H1 (cell line): ENCODE data around the gene HIBCH. TPM values are rescaled to one million over a fixed set of nuclear protein-coding genes. Genes with fewer than 3 reads are reported as not detected.

ENCODE experiments used
- CTCF ChIA-PET: fragments of 300-600 bp; sonication (Branson Sonifier 250); formaldehyde crosslinking; loops from one replicate; lab custom pipeline; 2021; ENCODE audit not compliant: partially characterized antibody; lab: Charles Lee
- POLR2A ChIA-PET: fragments of 300-600 bp; sonication (Branson Sonifier 250); formaldehyde crosslinking; loops from one replicate; lab custom pipeline; 2021; ENCODE audit warnings: inconsistent platforms; ENCODE audit not compliant: partially characterized antibody; lab: Charles Lee
- DNase-seq, 2 experiments: peaks; one replicate each; pipeline versions ENCODE4 v3.0.0 to v3.0.0-alpha.2; 2010 to 2022; ENCODE audit warnings: low spot score in 2 of 2, low read depth in 1 of 2, mixed read lengths in 1 of 2
- FAIRE-seq: peaks from 2 replicates; lab custom pipeline; 2011; peaks lifted over from hg19 to GRCh38; lab: Jason Lieb, UNC
- H2AFZ ChIP-seq: 2 replicates; pipeline ENCODE4 v1.8.1; 2012; ENCODE audit warnings: low read length, inconsistent platforms
- H2AK5ac ChIP-seq: 2 replicates; pipeline ENCODE4 v1.6.1; 2013; ENCODE audit warnings: low read depth, low read length
- H2BK120ac ChIP-seq: replicated peaks from 2 replicates; pipeline ENCODE3; 2013; ENCODE audit warnings: low read depth, low read length, inconsistent platforms
- H2BK12ac ChIP-seq: 2 replicates; pipeline ENCODE4 v1.6.1; 2013; ENCODE audit warnings: low read depth, low read length
- H2BK15ac ChIP-seq: 2 replicates; pipeline ENCODE4 v1.6.1; 2013; ENCODE audit warnings: low read length
- H2BK20ac ChIP-seq: 2 replicates; pipeline ENCODE4 v1.6.1; 2013; ENCODE audit warnings: low read length
- H2BK5ac ChIP-seq: 2 replicates; pipeline ENCODE4 v1.6.1; 2013; ENCODE audit warnings: low read depth, low read length
- H3K14ac ChIP-seq: 2 replicates; pipeline ENCODE4 v1.6.1; 2013; ENCODE audit warnings: inconsistent platforms; ENCODE audit not compliant: insufficient read length
- H3K18ac ChIP-seq: 2 replicates; pipeline ENCODE4 v1.6.1; 2013; ENCODE audit warnings: low read length; ENCODE audit errors: extremely low read depth
- H3K23ac ChIP-seq: 2 replicates; pipeline ENCODE4 v1.6.1; 2013; ENCODE audit warnings: inconsistent platforms; ENCODE audit not compliant: insufficient read length
- H3K23me2 ChIP-seq: 2 replicates; pipeline ENCODE4 v1.6.1; 2013; ENCODE audit warnings: low read depth, low read length
- H3K27ac ChIP-seq: 2 replicates; pipeline ENCODE4 v1.6.1; 2011; ENCODE audit warnings: low read depth, low read length, inconsistent platforms
- H3K27me3 ChIP-seq, 4 experiments: replicated peaks in 1 of 4; 1 replicate in 1 of 4; 2 replicates in 3 of 4; pipeline versions ENCODE4 v1.6.1 to v1.8.1; 2011 to 2013; ENCODE audit warnings: low read length in 3 of 4, mild to moderate bottlenecking in 3 of 4, inconsistent platforms in 2 of 4, mixed read lengths in 2 of 4, moderate library complexity in 1 of 4; ENCODE audit not compliant: control insufficient read depth in 3 of 4, insufficient read depth in 3 of 4; ENCODE audit errors: extremely low read depth in 1 of 4
- H3K36me3 ChIP-seq, 4 experiments: 2 replicates each; pipeline versions ENCODE4 v1.6.1 to v1.8.1; 2011 to 2013; ENCODE audit warnings: mild to moderate bottlenecking in 4 of 4, low read length in 3 of 4, moderate library complexity in 2 of 4, control low read depth in 1 of 4, inconsistent platforms in 1 of 4; ENCODE audit not compliant: insufficient read depth in 4 of 4, control insufficient read depth in 2 of 4
- H3K4ac ChIP-seq: replicated peaks from 2 replicates; pipeline ENCODE3; 2013; ENCODE audit warnings: low read length, low read depth, mixed read lengths, inconsistent platforms; ENCODE audit not compliant: insufficient read length
- H3K4me1 ChIP-seq, 4 experiments: replicated peaks in 1 of 4; 1 replicate in 1 of 4; 2 replicates in 3 of 4; pipeline versions ENCODE4 v1.6.1 to v1.8.1; 2011 to 2013; ENCODE audit warnings: low read length in 3 of 4, inconsistent platforms in 2 of 4, mixed read lengths in 1 of 4; ENCODE audit not compliant: insufficient read depth in 4 of 4, control insufficient read depth in 3 of 4
- H3K4me2 ChIP-seq, 2 experiments: 2 replicates each; pipeline versions ENCODE4 v1.6.1 to v1.8.1; 2011 to 2013; ENCODE audit warnings: low read depth in 2 of 2, low read length in 2 of 2, control low read depth in 1 of 2, inconsistent platforms in 1 of 2, mild to moderate bottlenecking in 1 of 2; ENCODE audit not compliant: insufficient read depth in 1 of 2
- H3K4me3 ChIP-seq, 4 experiments: fragments of 200-600, 300-600 bp in 1 of 4; sonication (generic), shearing (Covaris generic), sonication (Bioruptor Twin) in 1 of 4; 2 replicates each; pipeline versions ENCODE4 v1.5.1 to v1.8.1; 2011 to 2016; ENCODE audit warnings: low read length in 4 of 4, low read depth in 3 of 4, control low read depth in 2 of 4, inconsistent platforms in 2 of 4, mild to moderate bottlenecking in 2 of 4, mixed read lengths in 1 of 4, moderate library complexity in 1 of 4; ENCODE audit not compliant: insufficient read depth in 2 of 4; ENCODE audit errors: extremely low read depth in 1 of 4
- H3K56ac ChIP-seq: replicated peaks from 2 replicates; pipeline ENCODE3; 2013; ENCODE audit warnings: low read depth, mild to moderate bottlenecking, mixed read lengths, low read length, inconsistent platforms; ENCODE audit not compliant: insufficient read length
- H3K79me1 ChIP-seq: 2 replicates; pipeline ENCODE4 v1.6.1; 2013; ENCODE audit warnings: low read depth, low read length, control low read depth
- H3K79me2 ChIP-seq, 2 experiments: 2 replicates each; pipeline versions ENCODE4 v1.6.1 to v1.8.1; 2012 to 2013; ENCODE audit warnings: low read length in 2 of 2, mild to moderate bottlenecking in 2 of 2, inconsistent platforms in 1 of 2; ENCODE audit not compliant: insufficient read depth in 2 of 2, control insufficient read depth in 1 of 2
- H3K9ac ChIP-seq, 4 experiments: replicated peaks in 1 of 4; 1 replicate in 1 of 4; 2 replicates in 3 of 4; pipeline versions ENCODE4 v1.6.1 to v1.8.1; 2011 to 2013; ENCODE audit warnings: low read depth in 3 of 4, low read length in 3 of 4, control low read depth in 2 of 4, mild to moderate bottlenecking in 2 of 4, moderate library complexity in 2 of 4, inconsistent platforms in 1 of 4; ENCODE audit errors: extremely low read depth in 1 of 4
- H3K9me3 ChIP-seq, 2 experiments: 2 replicates each; pipeline versions ENCODE4 v1.6.1 to v1.8.1; 2012 to 2013; ENCODE audit warnings: mild to moderate bottlenecking in 2 of 2, moderate library complexity in 2 of 2, control low read depth in 1 of 2, inconsistent platforms in 1 of 2, low read depth in 1 of 2, low read length in 1 of 2, mixed read lengths in 1 of 2; ENCODE audit not compliant: insufficient read depth in 2 of 2
- H4K20me1 ChIP-seq, 2 experiments: replicated peaks in 1 of 2; 2 replicates each; pipeline versions ENCODE3 to v1.8.1; 2011 to 2013; ENCODE audit warnings: inconsistent platforms in 2 of 2, low read length in 2 of 2, mild to moderate bottlenecking in 1 of 2; ENCODE audit not compliant: insufficient read depth in 2 of 2, control insufficient read depth in 1 of 2
- H4K5ac ChIP-seq: 2 replicates; pipeline ENCODE4 v1.6.1; 2013; ENCODE audit warnings: low read length, low read depth, mixed read lengths, inconsistent platforms; ENCODE audit not compliant: insufficient read length
- H4K8ac ChIP-seq: 2 replicates; pipeline ENCODE4 v1.8.0; 2013; ENCODE audit warnings: mild to moderate bottlenecking, moderate library complexity, low read length, inconsistent platforms; ENCODE audit not compliant: insufficient read depth; ENCODE audit errors: extremely low read depth
- H4K91ac ChIP-seq: replicated peaks from 2 replicates; pipeline ENCODE3; 2013; ENCODE audit warnings: low read length, mixed read lengths, inconsistent platforms; ENCODE audit not compliant: insufficient read length
- BCL11A ChIP-seq, 2 experiments: IDR thresholded peaks; one replicate each; pipeline ENCODE4 v1.6.1; 2011; ENCODE audit warnings: low read depth in 2 of 2, low read length in 2 of 2, mild to moderate bottlenecking in 2 of 2
- BRCA1 ChIP-seq: IDR thresholded peaks from 2 replicates; pipeline ENCODE4 v1.6.1; 2012; ENCODE audit warnings: low read depth, low read length, improper control_type of control experiment
- CREB1 ChIP-seq: IDR thresholded peaks from 2 replicates; pipeline ENCODE4 v1.6.1; 2012; ENCODE audit warnings: inconsistent platforms
- CTBP2 ChIP-seq: IDR thresholded peaks from 2 replicates; pipeline ENCODE4 v1.7.0; 2011; ENCODE audit warnings: borderline replicate concordance, mild to moderate bottlenecking, moderate library complexity, mixed read lengths, low read length; ENCODE audit not compliant: insufficient read depth, insufficient read length
- FOSL1 ChIP-seq: IDR thresholded peaks from 2 replicates; pipeline ENCODE4 v1.6.1; 2011; ENCODE audit warnings: mild to moderate bottlenecking, low read depth, low read length, moderate library complexity; ENCODE audit not compliant: insufficient read depth
- HDAC2 ChIP-seq, 2 experiments: fragments of 300-600 bp in 1 of 2; sonication (generic) in 1 of 2; IDR thresholded peaks; 2 replicates each; pipeline ENCODE4 v1.6.1; 2011 to 2012; ENCODE audit warnings: low read depth in 2 of 2, low read length in 2 of 2, mild to moderate bottlenecking in 2 of 2, moderate library complexity in 2 of 2, borderline replicate concordance in 1 of 2, inconsistent platforms in 1 of 2
- POU5F1 ChIP-seq: IDR thresholded peaks from 2 replicates; pipeline ENCODE4 v1.6.1; 2011; ENCODE audit warnings: low read depth, mild to moderate bottlenecking, low read length, moderate library complexity
- RFX5 ChIP-seq: IDR thresholded peaks from 2 replicates; pipeline ENCODE4 v1.6.1; 2011; ENCODE audit warnings: low read depth, low read length, improper control_type of control experiment, borderline replicate concordance
- SP1 ChIP-seq: IDR thresholded peaks from 2 replicates; pipeline ENCODE4 v1.6.1; 2011; ENCODE audit warnings: low read depth, low read length
- SRF ChIP-seq: IDR thresholded peaks from 2 replicates; pipeline ENCODE4 v1.6.1; 2011; ENCODE audit warnings: mild to moderate bottlenecking, low read depth, low read length, moderate library complexity
- SUZ12 ChIP-seq: fragments of 200-600 bp; sonication (generic); IDR thresholded peaks from 2 replicates; pipeline ENCODE4 v1.6.1; 2012; ENCODE audit warnings: mild to moderate bottlenecking, inconsistent platforms, low read length, moderate library complexity, mixed read lengths
- TAF7 ChIP-seq: optimal IDR thresholded peaks from 2 replicates; pipeline ENCODE3; 2011; ENCODE audit warnings: low read depth, mild to moderate bottlenecking, inconsistent platforms, low read length, moderate library complexity, borderline replicate concordance
- TBP ChIP-seq: IDR thresholded peaks from 2 replicates; pipeline ENCODE4 v1.6.1; 2011; ENCODE audit warnings: low read depth, low read length, improper control_type of control experiment
- TEAD4 ChIP-seq: IDR thresholded peaks from 2 replicates; pipeline ENCODE4 v1.6.1; 2012; ENCODE audit warnings: low read depth, low read length, inconsistent platforms, mixed read lengths
- polyA plus RNA-seq, 7 experiments: library from polyadenylated mRNA; depleted of rRNA in 3 of 7; stranded (reverse) in 5 of 7; unstranded in 2 of 7; fragments of >200 nt in 5 of 7; fragments of 200-250 nt in 2 of 7; gene quantifications; 1 replicate in 5 of 7; 2 replicates in 1 of 7; 4 replicates in 1 of 7; pipeline versions ENCODE4 v1.2.1 to v1.2.3, GENCODE V29; 2011 to 2013; ENCODE audit warnings: missing spikeins in 2 of 7, mixed read lengths in 2 of 7
- total RNA-seq: library from RNA; stranded (reverse); fragmentation: NEBNext Ultra II Directional; extraction: Animal tissue kit (Norgen Biotek cat#: 25700); gene quantifications from 2 replicates; pipeline ENCODE4 v1.2.1, GENCODE V29; 2021
- TF ChIP-seq, protein P1 (sequence below): IDR thresholded peaks from 2 replicates; pipeline ENCODE4 v1.6.1; 2011; ENCODE audit warnings: low read depth, mild to moderate bottlenecking, low read length; ENCODE audit not compliant: insufficient read depth

Gene HIBCH
- total and polyA plus RNA-seq, 2 of the 8 experiments (the other 6 are each of a cell fraction or from before 2014, with no cell fraction given) = 7.5 to 31.8 TPM

DNA sequence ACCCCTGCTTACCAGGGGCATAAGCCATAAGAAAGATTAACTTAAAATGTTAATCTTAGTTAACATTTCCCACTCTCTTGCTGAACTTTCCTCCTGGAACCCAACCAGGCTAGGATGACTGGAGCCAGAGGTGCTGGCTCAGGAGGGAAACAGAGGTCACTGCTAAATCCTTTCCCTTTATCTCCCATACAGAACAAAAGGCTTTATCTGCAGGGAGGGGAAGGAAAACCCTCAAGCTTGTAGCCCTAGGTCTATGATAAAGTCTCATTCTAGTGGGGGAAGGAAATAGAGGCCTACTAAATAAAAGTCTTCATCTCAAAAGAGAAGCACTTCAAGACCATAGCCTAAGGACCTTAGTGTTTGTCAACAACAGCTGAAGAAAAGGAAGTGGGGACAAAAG is 18.6 kb downstream of the HIBCH start:
- Histone ChIP-seq H3K4me3 (no peak overlapping the region), H4K20me1 (no peaks in the 10 kb centered on the region), H3K36me3 (peaks cover 0 to 6% (median 3%) of the 10 kb centered on the region in 4 experiments; a peak in 4 of 8 replicates), H3K9ac (no peak overlapping the region), H3K9me3 (no peaks in the 10 kb centered on the region), H3K79me1 (no peaks in the 10 kb centered on the region; the same call in 1 of the 2 replicates), H3K23me2 (no peaks in the 10 kb centered on the region), H2BK120ac (no peak overlapping the region), H3K27ac (no peak overlapping the region), H3K4me2 (no peak overlapping the region), H2AFZ (no peak overlapping the region), H3K79me2 (peaks cover 0 to 5% of the 10 kb centered on the region in 2 experiments; a peak in 1 of 4 replicates), H3K4me1 (peaks cover 0 to 2% (median 0%) of the 10 kb centered on the region in 4 experiments; a peak in 1 of 7 replicates), H3K18ac (no peak overlapping the region), H2AK5ac (no peak overlapping the region), H3K4ac (no peak overlapping the region), H2BK5ac (no peak overlapping the region), H4K91ac (no peak overlapping the region), H2BK20ac (no peak overlapping the region), H3K14ac (no peak overlapping the region), H3K27me3 (no peaks in the 10 kb centered on the region), H3K56ac (no peak overlapping the region), H2BK15ac (no peak overlapping the region), H3K23ac (no peak overlapping the region), H4K8ac (no peak overlapping the region), H2BK12ac (no peak overlapping the region), H4K5ac (no peak overlapping the region)
- ChIA-PET CTCF (interaction anchor here (2.2 kb wide), 1 partner anchor 14 kb away, joined by 11 read pairs; no protein-coding TSS in a partner anchor), POLR2A (no interaction called here)
- FAIRE-seq = no peak
- no peak for DNase-seq
- TF ChIP-seq, protein P1, sequence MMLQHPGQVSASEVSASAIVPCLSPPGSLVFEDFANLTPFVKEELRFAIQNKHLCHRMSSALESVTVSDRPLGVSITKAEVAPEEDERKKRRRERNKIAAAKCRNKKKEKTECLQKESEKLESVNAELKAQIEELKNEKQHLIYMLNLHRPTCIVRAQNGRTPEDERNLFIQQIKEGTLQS = no peak
- TF ChIP-seq TBP (no peak), SUZ12 (no peak), RFX5 (no peak), CTBP2 (no peak), SRF (no peak), CREB1 (no peak), HDAC2 (IDR thresholded peaks at IDR 0.05; ENCODE audit: borderline replicate concordance in 1 of 2, low read depth in 2 of 2, low read length in 2 of 2) (no peak), TEAD4 (no peak), BRCA1 (no peak), SP1 (no peak), FOSL1 (no peak), BCL11A (IDR thresholded peaks at IDR 0.05; ENCODE audit: low read depth in 2 of 2, low read length in 2 of 2) (no peak), POU5F1 (no peak), TAF7 (no peak)
